ENCODE data around the gene RNF39.

GRCh38 chr6:30071858-30072257 lies 3.7 kb downstream of the RNF39 start:
- no peak for TF ChIP-seq POLR2AphosphoS5 (IDR thresholded peaks at IDR 0.05; ENCODE audit: insufficient read depth in 1 of 2, low read depth in 1 of 2)
- no peak for TF ChIP-seq CTCF (IDR thresholded peaks at IDR 0.05)

Measured in vagina (tissue), 2 donors.